Ammon's horn (tissue), 1 donor: Measurements from ENCODE around the gene NTRK2.
"Not testable (repeated sequence)": the region's sequence is repeated elsewhere in the genome, so short reads cannot be mapped to it uniquely, and the experiment has no call there.

ENCODE experiments used
- DNase-seq: peaks from one replicate; pipeline ENCODE4 v3.0.0-alpha.2; 2016; ENCODE audit warnings: low spot score

The NTRK2 gene

GRCh38 chr9:85067792-85068191, 398.3 kb downstream of the NTRK2 start:
- no peak for DNase-seq

- not testable (repeated sequence) for DNase-seq
Measured at GRCh38 chr9:85069421-85069820, 399.9 kb downstream of the NTRK2 start.
